Cortex of kidney (tissue), 1 donor: ENCODE measurements around the gene TEPSIN.

Experiments
- DNase-seq: peaks from one replicate; lab custom pipeline; 2025; lab: John Stamatoyannopoulos, UW

The TEPSIN gene

GRCh38 chr17:81184555-81184954 is 54.3 kb downstream of the TEPSIN start:
- no peak for DNase-seq

DNA sequence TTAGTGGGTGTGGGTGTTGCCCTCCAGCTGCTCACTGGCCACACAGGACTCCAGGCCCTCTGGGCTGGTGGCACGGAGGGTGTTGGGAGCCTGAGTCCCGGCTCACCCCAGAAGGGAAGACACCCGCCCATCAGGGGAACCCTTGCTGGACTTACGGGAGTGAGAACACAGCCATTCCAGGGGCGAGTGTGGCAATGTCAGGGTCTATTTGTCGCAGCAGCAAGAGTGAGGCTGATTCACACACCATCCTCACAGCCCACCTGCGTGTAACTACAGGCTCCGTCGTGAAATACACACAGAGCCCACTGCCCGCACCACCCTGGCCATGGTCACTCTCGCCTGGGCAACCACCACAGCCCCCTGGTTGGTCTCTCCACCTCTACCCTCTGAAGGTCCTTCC is 55.0 kb downstream of the TEPSIN start:
- no peak for DNase-seq

GRCh38 chr17:81183316-81183715 is 55.5 kb downstream of the TEPSIN start:
- no peak for DNase-seq

- no peak for DNase-seq
Measured at GRCh38 chr17:81182596-81182995, 56.3 kb downstream of the TEPSIN start.

DNA sequence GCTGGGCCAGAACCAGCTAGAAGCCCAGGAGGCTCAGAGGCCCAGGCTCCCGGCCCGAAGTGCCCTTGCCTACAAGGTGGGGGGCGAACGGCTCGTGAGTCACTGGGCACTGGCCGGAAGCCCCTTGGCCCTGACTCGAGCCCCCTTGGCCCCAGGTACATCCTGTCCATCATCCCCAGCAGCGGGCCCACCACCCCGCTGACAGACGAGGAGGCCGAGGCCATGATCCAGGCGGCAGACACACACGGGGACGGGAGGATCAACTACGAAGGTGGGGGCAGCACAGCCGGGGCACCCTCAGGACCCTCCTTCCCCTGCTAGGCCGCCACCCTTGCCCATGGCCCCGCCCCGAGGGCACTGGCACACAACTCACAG is 57.1 kb downstream of the TEPSIN start:
- no peak for DNase-seq

- DNase-seq = no peak
Measured at GRCh38 chr17:81180836-81181810, 57.7 kb downstream of the TEPSIN start.

GRCh38 chr17:81179861-81180260 is 59.0 kb downstream of the TEPSIN start:
- DNase-seq = no peak

- no peak for DNase-seq
Measured at GRCh38 chr17:81179220-81179619, 59.6 kb downstream of the TEPSIN start.
